H1 (cell line): Measurements from ENCODE around the gene NUDCD2. TPM values are rescaled to one million over a fixed set of nuclear protein-coding genes. Genes with fewer than 3 reads are reported as not detected.

Experiments used
- BACH1 ChIP-seq: IDR thresholded peaks from 2 replicates; pipeline ENCODE4 v1.6.1; 2012; ENCODE audit warnings: low read length, improper control_type of control experiment
- CHD2 ChIP-seq: IDR thresholded peaks from 2 replicates; pipeline ENCODE4 v1.6.1; 2012; ENCODE audit warnings: low read length, improper control_type of control experiment
- EP300 ChIP-seq, 2 experiments: IDR thresholded peaks; 1 replicate in 1 of 2; 2 replicates in 1 of 2; pipeline ENCODE4 v1.6.1; 2011 to 2012; ENCODE audit warnings: low read depth in 2 of 2, low read length in 2 of 2, mild to moderate bottlenecking in 2 of 2, borderline replicate concordance in 1 of 2, inconsistent platforms in 1 of 2, moderate library complexity in 1 of 2
- HDAC6 ChIP-seq: IDR thresholded peaks from one replicate; pipeline ENCODE4 v1.7.1; 2012; ENCODE audit warnings: low read depth, mild to moderate bottlenecking, inconsistent platforms, low read length, moderate library complexity
- SP4 ChIP-seq: IDR thresholded peaks from 2 replicates; pipeline ENCODE4 v1.6.1; 2012; ENCODE audit warnings: low read length, inconsistent platforms
- YY1 ChIP-seq: IDR thresholded peaks from 2 replicates; pipeline ENCODE4 v1.6.1; 2011; ENCODE audit warnings: low read depth, mild to moderate bottlenecking, low read length
- ZNF274 ChIP-seq: IDR thresholded peaks from 2 replicates; pipeline ENCODE4 v1.7.0; 2012; ENCODE audit warnings: low read length, borderline replicate concordance; ENCODE audit errors: extremely low read depth
- polyA plus RNA-seq, 7 experiments: library from polyadenylated mRNA; depleted of rRNA in 3 of 7; stranded (reverse) in 5 of 7; unstranded in 2 of 7; fragments of >200 nt in 5 of 7; fragments of 200-250 nt in 2 of 7; gene quantifications; 1 replicate in 5 of 7; 2 replicates in 1 of 7; 4 replicates in 1 of 7; pipeline versions ENCODE4 v1.2.1 to v1.2.3, GENCODE V29; 2011 to 2013; ENCODE audit warnings: missing spikeins in 2 of 7, mixed read lengths in 2 of 7
- total RNA-seq: library from RNA; stranded (reverse); fragmentation: NEBNext Ultra II Directional; extraction: Animal tissue kit (Norgen Biotek cat#: 25700); gene quantifications from 2 replicates; pipeline ENCODE4 v1.2.1, GENCODE V29; 2021

NUDCD2 gene
- total and polyA plus RNA-seq, 2 of the 8 experiments (the other 6 are each of a cell fraction or from before 2014, with no cell fraction given): 12.2 to 59.5 TPM

- TF ChIP-seq YY1 (no peak), SP4 (no peak), ZNF274 (no peak), HDAC6 (no peak), CHD2 (no peak), BACH1 (no peak), EP300 (IDR thresholded peaks at IDR 0.05; ENCODE audit: borderline replicate concordance in 1 of 2, low read depth in 2 of 2, low read length in 2 of 2) (no peak)
- TF ChIP-seq, all 59 proteins: peak for 0
Observed at GRCh38 chr5:163409384-163409783, 50.5 kb downstream of the NUDCD2 start (continued).
